IMR-90 (cell line): ENCODE results near the gene GAPVD1. TPM values are rescaled to one million over a fixed set of nuclear protein-coding genes. Genes with fewer than 3 reads are reported as not detected.

ENCODE experiments used
- ATAC-seq: fragments of 200-7000 bp; cut with Tn5 transposase; 2 replicates; pipeline ENCODE4 v1.9.1; 2020; ENCODE audit warnings: low read depth, mild to moderate bottlenecking, moderate library complexity
- BruUV-seq: library from RNA; stranded (reverse); fragments of 400-500 nt; replicated peaks from 2 replicates; lab custom pipeline; 2021; lab: Mats Ljungman, UMichigan
- CTCF ChIA-PET: fragments of 300-600 bp; formaldehyde crosslinking; extraction: SDS; loops from one replicate; lab custom pipeline; 2021; ENCODE audit warnings: antibody characterized with exemption; lab: Yijun Ruan, JAX
- POLR2A ChIA-PET: fragments of 300-600 bp; sonication (Branson Sonifier 250); formaldehyde crosslinking; loops from one replicate; lab custom pipeline; 2022; ENCODE audit warnings: antibody characterized with exemption; ENCODE audit not compliant: unreplicated experiment; lab: Charles Lee
- DNase-seq: peaks from one replicate; pipeline ENCODE4 v3.0.0; 2013
- H2AFZ ChIP-seq: replicated peaks from 2 replicates; pipeline ENCODE3; 2013; ENCODE audit warnings: low read length, mild to moderate bottlenecking; ENCODE audit not compliant: poor library complexity
- H2AK5ac ChIP-seq: 2 replicates; pipeline ENCODE4 v1.6.1; 2013; ENCODE audit warnings: low read depth, low read length, inconsistent platforms
- H2AK9ac ChIP-seq: replicated peaks from 2 replicates; pipeline ENCODE3; 2013; ENCODE audit warnings: mild to moderate bottlenecking, low read depth, low read length, moderate library complexity; ENCODE audit not compliant: poor library complexity
- H2BK120ac ChIP-seq: 2 replicates; pipeline ENCODE4 v1.6.1; 2013; ENCODE audit warnings: low read depth, low read length, inconsistent platforms
- H2BK15ac ChIP-seq: 3 replicates; pipeline ENCODE4 v1.6.1; 2013; ENCODE audit warnings: low read depth, low read length, inconsistent platforms
- H2BK20ac ChIP-seq: 2 replicates; pipeline ENCODE4 v1.6.1; 2013; ENCODE audit warnings: low read depth, mild to moderate bottlenecking, inconsistent platforms, low read length, moderate library complexity
- H2BK5ac ChIP-seq: 2 replicates; pipeline ENCODE4 v1.6.1; 2013; ENCODE audit warnings: mild to moderate bottlenecking, low read depth, low read length, inconsistent platforms; ENCODE audit not compliant: poor library complexity, severe bottlenecking
- H3K14ac ChIP-seq: replicated peaks from 2 replicates; pipeline ENCODE4 v1.6.1; 2013; ENCODE audit warnings: low read depth, low read length, inconsistent platforms
- H3K18ac ChIP-seq: 2 replicates; pipeline ENCODE4 v1.6.1; 2013; ENCODE audit warnings: low read depth, low read length, control low read depth
- H3K23ac ChIP-seq: 2 replicates; pipeline ENCODE4 v1.6.1; 2013; ENCODE audit warnings: low read depth, low read length, inconsistent platforms
- H3K27ac ChIP-seq: 2 replicates; pipeline ENCODE4 v1.5.1; 2013; ENCODE audit warnings: mild to moderate bottlenecking, control low read depth, low read length; ENCODE audit not compliant: insufficient read depth
- H3K27me3 ChIP-seq: 2 replicates; pipeline ENCODE4 v1.6.1; 2013; ENCODE audit warnings: low read length; ENCODE audit not compliant: control insufficient read depth, insufficient read depth
- H3K36me3 ChIP-seq: 2 replicates; pipeline ENCODE4 v1.6.1; 2013; ENCODE audit warnings: low read length, mixed read lengths; ENCODE audit not compliant: control insufficient read depth, insufficient read depth
- H3K4ac ChIP-seq: 2 replicates; pipeline ENCODE4 v1.6.1; 2013; ENCODE audit warnings: low read depth, low read length, inconsistent platforms
- H3K4me1 ChIP-seq: 2 replicates; pipeline ENCODE4 v1.6.1; 2013; ENCODE audit warnings: low read length, mixed read lengths; ENCODE audit not compliant: control insufficient read depth, insufficient read depth
- H3K4me2 ChIP-seq: 2 replicates; pipeline ENCODE4 v1.6.1; 2013; ENCODE audit warnings: low read depth, mild to moderate bottlenecking, control low read depth, low read length, moderate library complexity
- H3K4me3 ChIP-seq: 2 replicates; pipeline ENCODE4 v1.5.1; 2013; ENCODE audit warnings: low read depth, mild to moderate bottlenecking, control low read depth, low read length, moderate library complexity; ENCODE audit not compliant: insufficient read depth
- H3K56ac ChIP-seq: 2 replicates; pipeline ENCODE4 v1.6.1; 2013; ENCODE audit warnings: low read length, inconsistent platforms; ENCODE audit not compliant: insufficient read depth; ENCODE audit errors: extremely low read depth
- H3K79me1 ChIP-seq, 2 experiments: 2 replicates each; pipeline ENCODE4 v1.6.1; 2013; ENCODE audit warnings: low read length in 2 of 2, inconsistent platforms in 1 of 2, low read depth in 1 of 2
- H3K9ac ChIP-seq: 2 replicates; pipeline ENCODE4 v1.6.1; 2013; ENCODE audit warnings: low read depth, low read length, control low read depth
- H3K9me1 ChIP-seq: 2 replicates; pipeline ENCODE4 v1.6.1; 2013; ENCODE audit warnings: low read length, inconsistent platforms; ENCODE audit not compliant: insufficient read depth
- H3K9me3 ChIP-seq: 2 replicates; pipeline ENCODE4 v1.6.1; 2013; ENCODE audit warnings: low read length; ENCODE audit not compliant: control insufficient read depth, insufficient read depth
- H4K20me1 ChIP-seq: 2 replicates; pipeline ENCODE4 v1.6.1; 2013; ENCODE audit warnings: low read length, inconsistent platforms; ENCODE audit not compliant: insufficient read depth
- H4K5ac ChIP-seq: 2 replicates; pipeline ENCODE4 v1.6.1; 2013; ENCODE audit warnings: mild to moderate bottlenecking, low read depth, low read length, control low read depth
- H4K8ac ChIP-seq, 2 experiments: 2 replicates each; pipeline ENCODE4 v1.6.1; 2013; ENCODE audit warnings: low read depth in 2 of 2, low read length in 2 of 2, control low read depth in 1 of 2, inconsistent platforms in 1 of 2
- H4K91ac ChIP-seq: 2 replicates; pipeline ENCODE4 v1.6.1; 2013; ENCODE audit warnings: low read depth, low read length, inconsistent platforms; ENCODE audit not compliant: insufficient read depth
- ELK1 ChIP-seq: fragments of 150-350 bp; IDR thresholded peaks from 2 replicates; pipeline ENCODE4 v1.6.1; 2016; ENCODE audit warnings: low read depth, mild to moderate bottlenecking, low read length, moderate library complexity, borderline replicate concordance
- MAFK ChIP-seq: IDR thresholded peaks from 2 replicates; pipeline ENCODE4 v1.6.1; 2012; ENCODE audit warnings: low read depth, low read length, improper control_type of control experiment
- POLR2A ChIP-seq: IDR thresholded peaks from 2 replicates; pipeline ENCODE4 v1.6.1; 2012; ENCODE audit warnings: mild to moderate bottlenecking, low read depth, low read length
- SMC3 ChIP-seq: fragments of 150-350 bp; IDR thresholded peaks from 2 replicates; pipeline ENCODE4 v1.6.1; 2016; ENCODE audit warnings: low read depth, mild to moderate bottlenecking, antibody characterized with exemption, low read length, moderate library complexity
- USF2 ChIP-seq: fragments of 150-350 bp; IDR thresholded peaks from 2 replicates; pipeline ENCODE4 v1.6.1; 2017; ENCODE audit warnings: mild to moderate bottlenecking, antibody characterized with exemption, low read length, low read depth
- whole genome bisulfite sequencing, 2 experiments: methylation state at CpG; one replicate each; pipeline versions ENCODE4 v1.1.5 to v1.1.7; 2013; ENCODE audit warnings: missing lambda C conversion rate in 2 of 2; ENCODE audit not compliant: insufficient read length in 1 of 2; ENCODE audit errors: extremely low coverage in 2 of 2; 5-methylcytosine and 5-hydroxymethylcytosine counted together
- dilution Hi-C: fragments of 300-500 bp; cut with HindIII; formaldehyde crosslinking; loops from one replicate; pipeline ENCODE4 v1.14.3; 2018; ENCODE audit warnings: low sequenced_read_pairs; ENCODE audit not compliant: unreplicated experiment
- in situ Hi-C: fragments of 300-500 bp; cut with MboI; formaldehyde crosslinking; loops from 3 replicates; pipeline ENCODE4 v1.14.3; 2019; ENCODE audit warnings: low sequenced_read_pairs, inconsistent platforms, mixed read lengths
- intact Hi-C: fragments of 100-400 bp; cut with micrococcal nuclease; formaldehyde crosslinking; loops from 2 replicates; pipeline ENCODE4 v1.10.0; 2022
- polyA plus RNA-seq, 3 experiments: library from polyadenylated mRNA; depleted of rRNA; stranded (reverse); fragments of >200 nt; gene quantifications; 2 replicates each; pipeline ENCODE4 v1.2.3, GENCODE V29; 2012; ENCODE audit warnings: low replicate concordance in 1 of 3
- total RNA-seq: library from RNA; depleted of rRNA; stranded (reverse); fragments of >200 nt; gene quantifications from 2 replicates; pipeline ENCODE4 v1.2.3, GENCODE V29; 2012

GAPVD1 gene
- total and polyA plus RNA-seq, 2 of the 4 experiments (the other 2 are of a cell fraction), result 13.8 to 50.9 TPM

- Histone ChIP-seq H3K4ac (peak overlapping the region; percentile 85), H4K8ac (peak overlapping the region; percentile 58 to 90; a peak in 3 of 4 replicates), H3K27ac (no peak overlapping the region), H3K4me3 (peak overlapping the region; percentile 21; the same call in 1 of the 2 replicates), H2AFZ (peak overlapping the region; percentile 79), H2AK9ac (peak overlapping the region; percentile 84), H3K56ac (no peak overlapping the region), H4K91ac (peak overlapping the region; percentile 30), H3K9me1 (peaks cover 10% of the 10 kb centered on the region), H2AK5ac (peak overlapping the region; percentile 97), H3K18ac (no peak overlapping the region), H3K4me1 (peaks cover 3% of the 10 kb centered on the region; the same call in 1 of the 2 replicates), H3K23ac (no peak overlapping the region), H3K9ac (no peak overlapping the region), H3K9me3 (peaks cover 2% of the 10 kb centered on the region; the same call in 1 of the 2 replicates), H2BK120ac (peak overlapping the region; percentile 71; the same call in 1 of the 2 replicates), H3K4me2 (no peak overlapping the region), H2BK5ac (peak overlapping the region; percentile 91), H4K5ac (peak overlapping the region; percentile 64; the same call in 1 of the 2 replicates), H3K27me3 (no peaks in the 10 kb centered on the region), H3K36me3 (no peaks in the 10 kb centered on the region), H3K14ac (peak overlapping the region; percentile 75; the same call in 1 of the 2 replicates), H2BK15ac (peak overlapping the region; percentile 74; the same call in 2 of the 3 replicates), H4K20me1 (no peaks in the 10 kb centered on the region), H3K79me1 (peaks cover 0 to 6% of the 10 kb centered on the region in 2 experiments; a peak in 1 of 4 replicates), H2BK20ac (no peak overlapping the region)
- ChIA-PET POLR2A (no interaction called here), CTCF (no interaction called here)
- no TSS peak for BruUV-seq
- intact Hi-C loops, result loop anchor here (2.0 to 10.0 kb wide), 5 partner anchors 149 to 1085 kb away; partner anchors contain the start of genes MAPKAP1 and PBX3
- DNase-seq (peak; percentile 53), ATAC-seq (peak; percentile 40)
- TF ChIP-seq ELK1, result no peak
- no peak for TF ChIP-seq SMC3
- TF ChIP-seq MAFK, result no peak
- TF ChIP-seq USF2, result peak; percentile 91
- TF ChIP-seq POLR2A, result no peak
- in situ Hi-C loops, result loop anchor here (5.0 to 25.0 kb wide), 4 partner anchors 225 to 1077 kb away; no protein-coding TSS in a partner anchor
- 90% methylated on average over 6 of the region's 13 CpGs; no CpG with 5 or more reads in 1 of the 2 experiments for WGBS, 2 experiments
- dilution Hi-C loops, result no loop called here
These were observed 148.3 kb downstream of the GAPVD1 start for GRCh38 chr9:125409637-125410521.
